H9 (cell line): ENCODE results near the gene PSMC1. TPM values are rescaled to one million over a fixed set of nuclear protein-coding genes. Genes with fewer than 3 reads are reported as not detected.

Experiments used
- DNase-seq: peaks from one replicate; pipeline ENCODE4 v3.0.0-alpha.2; 2017
- H2AFZ ChIP-seq: one replicate; pipeline ENCODE4 v1.6.1; 2013; ENCODE audit warnings: mild to moderate bottlenecking, low read length, control low read depth, moderate library complexity
- H2AK5ac ChIP-seq: 2 replicates; pipeline ENCODE4 v1.6.1; 2013; ENCODE audit warnings: low read length, control low read depth, mixed read lengths; ENCODE audit not compliant: insufficient read length
- H2BK120ac ChIP-seq: one replicate; pipeline ENCODE4 v1.6.1; 2013; ENCODE audit warnings: low read depth, mild to moderate bottlenecking, low read length, control low read depth, inconsistent platforms; ENCODE audit not compliant: poor library complexity, severe bottlenecking
- H2BK12ac ChIP-seq: 2 replicates; pipeline ENCODE4 v1.6.1; 2013; ENCODE audit warnings: low read length, control low read depth, mixed read lengths, low read depth; ENCODE audit not compliant: insufficient read length
- H2BK15ac ChIP-seq: 2 replicates; pipeline ENCODE4 v1.6.1; 2013; ENCODE audit warnings: low read depth, low read length, control low read depth
- H2BK20ac ChIP-seq: one replicate; pipeline ENCODE4 v1.6.1; 2013; ENCODE audit warnings: low read depth, mild to moderate bottlenecking, low read length, control low read depth, inconsistent platforms; ENCODE audit not compliant: poor library complexity, severe bottlenecking
- H2BK5ac ChIP-seq: 2 replicates; pipeline ENCODE4 v1.6.1; 2013; ENCODE audit warnings: low read length, control low read depth, mixed read lengths; ENCODE audit not compliant: insufficient read length
- H3K14ac ChIP-seq: 2 replicates; pipeline ENCODE4 v1.6.1; 2013; ENCODE audit warnings: low read length, control low read depth; ENCODE audit not compliant: insufficient read depth
- H3K18ac ChIP-seq: 2 replicates; pipeline ENCODE4 v1.6.1; 2013; ENCODE audit warnings: low read depth, mild to moderate bottlenecking, mixed read lengths, low read length, control low read depth; ENCODE audit not compliant: insufficient read length
- H3K23ac ChIP-seq: 2 replicates; pipeline ENCODE4 v1.6.1; 2013; ENCODE audit warnings: low read length, control low read depth, mixed read lengths, low read depth; ENCODE audit not compliant: insufficient read length
- H3K23me2 ChIP-seq: 2 replicates; pipeline ENCODE4 v1.6.1; 2013; ENCODE audit warnings: low read depth, mild to moderate bottlenecking, mixed read lengths, low read length, control low read depth; ENCODE audit not compliant: insufficient read length, poor library complexity, severe bottlenecking
- H3K27ac ChIP-seq: 2 replicates; pipeline ENCODE4 v1.5.1; 2013; ENCODE audit warnings: low read length, control low read depth, mixed read lengths, low read depth; ENCODE audit not compliant: insufficient read length
- H3K27me3 ChIP-seq: 2 replicates; pipeline ENCODE4 v1.6.1; 2013; ENCODE audit warnings: low read length, control low read depth, inconsistent platforms; ENCODE audit not compliant: insufficient read depth
- H3K4ac ChIP-seq: 2 replicates; pipeline ENCODE4 v1.6.1; 2013; ENCODE audit warnings: low read depth, mild to moderate bottlenecking, control low read depth, inconsistent platforms, low read length, moderate library complexity
- H3K4me1 ChIP-seq: 2 replicates; pipeline ENCODE4 v1.6.1; 2013; ENCODE audit warnings: low read length, control low read depth, inconsistent platforms; ENCODE audit not compliant: insufficient read depth
- H3K4me2 ChIP-seq: 2 replicates; pipeline ENCODE4 v1.6.1; 2013; ENCODE audit warnings: low read length, control low read depth, mixed read lengths; ENCODE audit not compliant: insufficient read length, insufficient read depth
- H3K56ac ChIP-seq: 2 replicates; pipeline ENCODE4 v1.6.1; 2013; ENCODE audit warnings: low read depth, mild to moderate bottlenecking, mixed read lengths, low read length, control low read depth; ENCODE audit not compliant: insufficient read length
- H3K79me1 ChIP-seq: 2 replicates; pipeline ENCODE4 v1.6.1; 2013; ENCODE audit warnings: low read depth, mild to moderate bottlenecking, moderate library complexity, low read length, control low read depth, inconsistent platforms; ENCODE audit not compliant: insufficient read depth, poor library complexity, severe bottlenecking
- H3K79me2 ChIP-seq: 2 replicates; pipeline ENCODE4 v1.6.1; 2013; ENCODE audit warnings: low read length, control low read depth, inconsistent platforms; ENCODE audit not compliant: insufficient read depth
- H3K9ac ChIP-seq: 2 replicates; pipeline ENCODE4 v1.6.1; 2013; ENCODE audit warnings: low read length, control low read depth, mixed read lengths; ENCODE audit not compliant: insufficient read length; ENCODE audit errors: extremely low read depth
- H3K9me3 ChIP-seq: one replicate; pipeline ENCODE4 v1.6.1; 2013; ENCODE audit warnings: low read depth, low read length, inconsistent platforms; ENCODE audit not compliant: control insufficient read depth
- H3T11ph ChIP-seq: one replicate; pipeline ENCODE4 v1.6.1; 2013; ENCODE audit warnings: mild to moderate bottlenecking, low read length, control low read depth, inconsistent platforms
- H4K20me1 ChIP-seq: one replicate; pipeline ENCODE4 v1.6.1; 2013; ENCODE audit not compliant: control insufficient read depth, insufficient read length, insufficient read depth
- H4K5ac ChIP-seq: 2 replicates; pipeline ENCODE4 v1.6.1; 2013; ENCODE audit warnings: low read depth, mild to moderate bottlenecking, mixed read lengths, low read length, control low read depth; ENCODE audit not compliant: insufficient read length
- H4K8ac ChIP-seq: replicated peaks from 2 replicates; pipeline ENCODE4 v1.6.1; 2013; ENCODE audit warnings: low read length, control low read depth, mixed read lengths, low read depth; ENCODE audit not compliant: insufficient read length
- H4K91ac ChIP-seq: 2 replicates; pipeline ENCODE4 v1.6.1; 2013; ENCODE audit warnings: low read depth, mild to moderate bottlenecking, moderate library complexity, mixed read lengths, low read length, control low read depth; ENCODE audit not compliant: insufficient read length
- H3K27ac Mint-ChIP-seq, 3 experiments: 2 replicates in 2 of 3; 3 replicates in 1 of 3; pipeline ENCODE4 v1.8.0; 2020 to 2021; ENCODE audit warnings: mixed read lengths in 3 of 3, mild to moderate bottlenecking in 1 of 3, moderate library complexity in 1 of 3
- H3K27me3 Mint-ChIP-seq: 2 replicates; pipeline ENCODE4 v1.8.0; 2021; ENCODE audit warnings: low read depth, mild to moderate bottlenecking, moderate library complexity, mixed read lengths
- H3K36me3 Mint-ChIP-seq, 3 experiments: 2 replicates in 2 of 3; 3 replicates in 1 of 3; pipeline ENCODE4 v1.8.0; 2020 to 2021; ENCODE audit warnings: low read depth in 3 of 3, mixed read lengths in 3 of 3; ENCODE audit not compliant: insufficient read depth in 1 of 3
- H3K4me1 Mint-ChIP-seq, 2 experiments: 2 replicates each; pipeline ENCODE4 v1.8.0; 2020; ENCODE audit warnings: mixed read lengths in 2 of 2
- H3K4me3 Mint-ChIP-seq, 2 experiments: 2 replicates in 1 of 2; 3 replicates in 1 of 2; pipeline ENCODE4 v1.8.0; 2020 to 2021; ENCODE audit warnings: mild to moderate bottlenecking in 2 of 2, mixed read lengths in 2 of 2, moderate library complexity in 1 of 2
- H3K9me3 Mint-ChIP-seq, 2 experiments: 2 replicates in 1 of 2; 3 replicates in 1 of 2; pipeline ENCODE4 v1.8.0; 2020; ENCODE audit warnings: mild to moderate bottlenecking in 2 of 2, mixed read lengths in 2 of 2, moderate library complexity in 1 of 2
- CTCF ChIP-seq: fragments of 200-600 bp; sonication (generic); conservative IDR thresholded peaks from 3 replicates; pipeline ENCODE4 v1.8.0; 2021; ENCODE audit warnings: antibody characterized with exemption, mild to moderate bottlenecking
- WGBS: extraction: QIAGEN DNeasy Blood & Tissue Kit; methylation state at CpG from one replicate; pipeline ENCODE4 v1.1.7; 2013; ENCODE audit warnings: missing lambda C conversion rate, low lambda C conversion rate, mixed read lengths; ENCODE audit not compliant: insufficient read length; ENCODE audit errors: extremely low coverage; 5-methylcytosine and 5-hydroxymethylcytosine counted together
- total RNA-seq: library from RNA; stranded (reverse); gene quantifications from 2 replicates; pipeline ENCODE4 v1.2.1, GENCODE V29; 2021

The PSMC1 gene
- total RNA-seq, 1 experiment from 2014 or later: 113 TPM

- H2AFZ ChIP-seq: no peak overlapping the region
- no peak overlapping the region for H3K14ac ChIP-seq
- peaks cover 2% of the 10 kb centered on the region for H3K79me1 ChIP-seq
- no peaks in the 10 kb centered on the region for H4K20me1 ChIP-seq
- no peak overlapping the region for H3K9ac ChIP-seq
- Mint-ChIP-seq H3K36me3 (peaks cover 5 to 28% (median 17%) of the 10 kb centered on the region in 3 experiments; a peak in 6 of 7 replicates), H3K4me3 (no peak overlapping the region), H3K27me3 (no peaks in the 10 kb centered on the region), H3K27ac (peak overlapping the region in 1 of 3 experiments; percentile 8; a peak in 1 of 7 replicates), H3K4me1 (peaks cover 2 to 3% of the 10 kb centered on the region in 2 experiments; a peak in 1 of 4 replicates), H3K9me3 (no peaks in the 10 kb centered on the region)
- H2BK15ac ChIP-seq: no peak overlapping the region
- no peak overlapping the region for H4K8ac ChIP-seq
- no peak overlapping the region for H4K91ac ChIP-seq
- no peaks in the 10 kb centered on the region for H3K9me3 ChIP-seq
- no peak overlapping the region for H2AK5ac ChIP-seq
- no peaks in the 10 kb centered on the region for H3K23me2 ChIP-seq
- H2BK5ac ChIP-seq: no peak overlapping the region
- H3K27me3 ChIP-seq: no peaks in the 10 kb centered on the region
- H2BK12ac ChIP-seq: no peak overlapping the region
- no CpG with 5 or more reads among the region's 3 CpGs for WGBS
- DNase-seq: no peak
- H3K4me2 ChIP-seq: no peak overlapping the region
- TF ChIP-seq CTCF: no peak
- H2BK20ac ChIP-seq: no peak overlapping the region
- no peak overlapping the region for H3K27ac ChIP-seq
- H2BK120ac ChIP-seq: no peak overlapping the region
- no peak overlapping the region for H3K4ac ChIP-seq
- H3K23ac ChIP-seq: no peak overlapping the region
- no peaks in the 10 kb centered on the region for H3K79me2 ChIP-seq
- no peak overlapping the region for H3K18ac ChIP-seq
- H3K4me1 ChIP-seq: no peaks in the 10 kb centered on the region
- H3K56ac ChIP-seq: no peak overlapping the region
- H3T11ph ChIP-seq: no peak overlapping the region
- H4K5ac ChIP-seq: no peak overlapping the region
Observed at GRCh38 chr14:90319173-90319572, 62.8 kb downstream of the PSMC1 start.
